ENCODE data around the gene GPR153.

Gene GPR153

DNA sequence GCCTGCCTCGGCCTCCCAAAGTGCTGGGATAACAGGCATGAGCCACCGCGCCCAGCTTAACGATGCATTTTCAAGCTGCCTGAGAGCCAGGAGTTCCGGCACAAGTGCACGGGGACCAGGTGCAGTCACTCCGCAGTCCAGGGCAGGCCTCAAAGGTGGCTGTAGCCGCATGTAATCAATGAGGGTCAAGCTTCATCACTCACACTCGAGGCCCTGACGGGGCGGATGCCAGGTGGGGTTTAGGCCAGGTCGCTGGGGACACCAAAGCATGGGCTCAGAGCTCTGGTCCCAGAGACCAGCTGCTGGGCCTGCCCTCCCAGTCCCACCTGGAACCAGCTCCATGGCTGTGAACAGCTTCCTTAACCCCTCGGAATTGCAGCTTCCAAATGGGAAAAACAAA lies 26.1 kb upstream of the GPR153 start:
- H3K4me1 ChIP-seq (ENCODE audit: control insufficient read depth, insufficient read depth, low read length, poor library complexity, severe bottlenecking), result no peaks in the 10 kb centered on the region
- H3K27ac ChIP-seq (ENCODE audit: low read depth, low read length, severe bottlenecking), result peak overlapping the region; percentile 16
- H3K4me3 ChIP-seq (ENCODE audit: extremely low read depth, insufficient read depth, low read length, poor library complexity, severe bottlenecking), result no peak overlapping the region
- no peaks in the 10 kb centered on the region for H3K9me3 ChIP-seq (ENCODE audit: control insufficient read depth, low read length)
- 87 to 89% methylated on average over 13 of the region's 13 CpGs for WGBS, 2 experiments (ENCODE audit: insufficient coverage in 2 of 2)
- peaks cover 32% of the 10 kb centered on the region for H3K36me3 ChIP-seq (ENCODE audit: control insufficient read depth, insufficient read depth, low read length)

DNA sequence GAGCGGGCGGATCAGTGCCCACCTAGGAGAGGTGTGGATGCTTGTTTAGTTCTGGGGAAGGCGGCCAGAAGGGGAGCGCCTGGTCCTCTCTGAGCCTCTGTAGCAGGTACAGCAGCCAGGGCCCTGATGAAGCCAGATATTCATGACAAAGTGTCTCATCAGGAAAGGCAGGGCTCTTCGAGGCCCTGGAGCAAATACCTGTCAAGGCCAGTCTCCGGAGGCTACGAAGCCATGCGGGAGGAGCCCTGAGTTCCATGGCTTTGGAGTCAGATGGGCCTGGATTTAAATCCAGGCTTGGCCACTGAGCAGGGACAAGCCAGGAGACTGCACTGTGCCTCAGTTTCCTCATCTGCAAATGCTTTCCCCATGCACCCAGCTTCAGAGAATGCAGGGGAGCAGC lies 25.4 kb upstream of the GPR153 start:
- H3K4me1 ChIP-seq (ENCODE audit: control insufficient read depth, insufficient read depth, low read length, poor library complexity, severe bottlenecking), result no peaks in the 10 kb centered on the region
- peaks cover 25% of the 10 kb centered on the region for H3K36me3 ChIP-seq (ENCODE audit: control insufficient read depth, insufficient read depth, low read length)
- H3K4me3 ChIP-seq (ENCODE audit: extremely low read depth, insufficient read depth, low read length, poor library complexity, severe bottlenecking), result no peak overlapping the region
- no peak overlapping the region for H3K27ac ChIP-seq (ENCODE audit: low read depth, low read length, severe bottlenecking)
- no peaks in the 10 kb centered on the region for H3K9me3 ChIP-seq (ENCODE audit: control insufficient read depth, low read length)
- 92 to 100% methylated on average over 8 of the region's 8 CpGs for WGBS, 2 experiments (ENCODE audit: insufficient coverage in 2 of 2)

DNA sequence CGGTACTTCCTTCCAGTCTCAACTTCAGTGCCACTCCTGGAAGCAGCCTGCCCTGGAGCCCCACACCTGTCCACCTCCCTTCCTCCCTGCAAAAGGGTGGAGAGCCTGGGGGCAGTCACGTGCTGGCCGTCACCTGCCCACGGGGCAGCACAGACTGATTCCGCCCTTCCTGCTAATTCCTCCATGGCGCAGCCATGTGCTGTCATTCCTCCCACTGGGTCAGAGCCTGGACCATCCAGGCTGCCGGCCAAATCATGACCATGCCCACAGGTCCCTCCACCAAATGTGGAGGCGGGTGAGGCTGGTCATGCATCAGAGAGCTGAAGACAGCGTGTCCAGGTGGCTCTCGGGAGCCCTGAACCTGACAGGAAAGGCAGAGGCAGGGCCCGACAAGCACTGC lies 24.4 kb upstream of the GPR153 start:
- no peaks in the 10 kb centered on the region for H3K9me3 ChIP-seq (ENCODE audit: control insufficient read depth, low read length)
- H3K4me3 ChIP-seq (ENCODE audit: extremely low read depth, insufficient read depth, low read length, poor library complexity, severe bottlenecking), result no peak overlapping the region
- WGBS, 2 experiments (ENCODE audit: insufficient coverage in 2 of 2), result 99 to 100% methylated on average over 7 to 11 of the region's 11 CpGs

DNA sequence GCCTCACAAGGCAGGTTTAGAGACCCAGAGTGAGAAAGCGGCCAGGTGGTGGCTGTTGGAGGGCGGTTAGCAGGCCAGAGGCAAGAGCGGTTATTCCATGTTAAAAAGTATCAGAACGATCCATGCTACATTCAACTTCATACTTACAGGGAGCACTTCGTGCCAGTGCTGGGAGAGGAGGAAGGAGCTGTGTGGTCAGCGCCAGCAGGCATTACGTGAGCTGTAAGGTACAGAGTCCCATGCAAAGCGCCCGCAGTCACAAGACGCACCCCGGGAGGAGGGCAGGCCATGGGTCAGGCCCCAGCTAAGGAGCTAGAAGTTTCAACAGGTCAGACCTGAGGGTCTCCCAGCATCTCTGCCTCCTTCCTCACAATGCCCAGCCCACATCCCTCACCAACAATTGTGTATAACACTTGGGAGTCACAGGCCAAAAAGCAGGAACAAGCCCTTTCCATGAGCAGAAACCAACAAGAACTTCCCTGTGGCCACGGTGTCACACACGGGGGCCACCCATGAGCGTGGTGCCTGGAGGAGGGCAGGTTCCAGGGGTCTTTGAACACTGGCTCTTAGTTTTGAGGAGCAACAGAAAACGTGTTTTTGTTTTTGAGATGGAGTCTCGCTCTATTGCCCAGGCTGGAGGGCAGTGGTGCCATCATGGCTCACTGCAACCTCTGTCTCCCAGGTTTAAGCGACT lies 21.8 kb upstream of the GPR153 start:
- WGBS, 2 experiments (ENCODE audit: insufficient coverage in 2 of 2), result 94 to 97% methylated on average over 12 of the region's 17 CpGs
- Histone ChIP-seq H3K4me1 (ENCODE audit: control insufficient read depth, insufficient read depth, low read length, poor library complexity, severe bottlenecking) (no peaks in the 10 kb centered on the region), H3K4me3 (ENCODE audit: extremely low read depth, insufficient read depth, low read length, poor library complexity, severe bottlenecking) (no peak overlapping the region), H3K36me3 (ENCODE audit: control insufficient read depth, insufficient read depth, low read length) (peaks cover 28% of the 10 kb centered on the region), H3K27ac (ENCODE audit: low read depth, low read length, severe bottlenecking) (no peak overlapping the region), H3K9me3 (ENCODE audit: control insufficient read depth, low read length) (no peaks in the 10 kb centered on the region)

More for the DNA sequence above, 24.4 kb upstream of the GPR153 start:
- H3K27ac ChIP-seq (ENCODE audit: low read depth, low read length, severe bottlenecking), result no peak overlapping the region
- no peaks in the 10 kb centered on the region for H3K4me1 ChIP-seq (ENCODE audit: control insufficient read depth, insufficient read depth, low read length, poor library complexity, severe bottlenecking)
- H3K36me3 ChIP-seq (ENCODE audit: control insufficient read depth, insufficient read depth, low read length), result peaks cover 30% of the 10 kb centered on the region

DNA sequence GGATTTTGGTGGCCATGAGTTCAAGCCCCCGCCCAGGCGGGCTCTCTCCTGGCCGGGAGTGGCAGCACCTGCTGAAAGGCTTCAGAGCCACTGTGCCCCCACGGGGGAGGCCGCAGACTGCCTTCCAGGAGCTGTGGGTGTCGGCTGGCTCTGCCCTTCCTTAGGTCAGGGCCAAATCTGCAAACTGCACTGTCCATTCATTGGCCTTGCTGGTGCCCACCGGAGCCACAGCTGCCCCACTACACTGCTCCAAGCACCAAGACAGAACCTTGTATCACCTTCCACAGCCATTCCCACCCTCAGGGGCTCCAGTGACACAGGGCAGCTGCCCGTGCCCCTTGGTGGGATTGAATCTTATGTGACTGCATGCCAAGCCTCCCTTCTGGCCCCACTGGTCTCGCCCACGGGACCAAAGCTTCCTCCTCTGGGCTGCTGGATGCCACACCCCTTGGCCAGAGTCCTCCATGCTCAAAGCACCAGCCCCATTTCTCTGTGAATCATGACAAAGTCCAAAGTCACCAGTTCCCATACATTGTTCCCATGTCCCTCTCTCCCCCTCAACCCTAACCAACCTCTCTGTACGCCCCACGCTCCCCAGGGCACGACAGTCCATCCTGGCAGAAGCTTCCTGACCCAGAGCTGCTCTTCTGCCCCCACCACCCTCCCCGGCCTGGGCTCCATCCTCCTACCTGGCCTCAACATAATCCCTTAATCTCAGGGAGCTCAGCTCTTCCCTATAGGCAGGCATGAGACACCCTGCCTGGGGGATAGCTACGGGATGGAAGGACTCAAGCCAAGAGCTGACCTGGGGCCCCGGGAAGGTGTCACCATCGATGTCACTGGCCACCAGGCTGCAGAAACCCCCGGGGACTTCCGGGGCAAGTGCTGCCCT lies 20.9 kb upstream of the GPR153 start:
- Histone ChIP-seq H3K27ac (ENCODE audit: low read depth, low read length, severe bottlenecking) (no peak overlapping the region), H3K9me3 (ENCODE audit: control insufficient read depth, low read length) (no peaks in the 10 kb centered on the region), H3K36me3 (ENCODE audit: control insufficient read depth, insufficient read depth, low read length) (peaks cover 25% of the 10 kb centered on the region), H3K4me3 (ENCODE audit: extremely low read depth, insufficient read depth, low read length, poor library complexity, severe bottlenecking) (no peak overlapping the region), H3K4me1 (ENCODE audit: control insufficient read depth, insufficient read depth, low read length, poor library complexity, severe bottlenecking) (peaks cover 5% of the 10 kb centered on the region)
- WGBS, 2 experiments (ENCODE audit: insufficient coverage in 2 of 2), result 93 to 94% methylated on average over 18 to 19 of the region's 19 CpGs

DNA sequence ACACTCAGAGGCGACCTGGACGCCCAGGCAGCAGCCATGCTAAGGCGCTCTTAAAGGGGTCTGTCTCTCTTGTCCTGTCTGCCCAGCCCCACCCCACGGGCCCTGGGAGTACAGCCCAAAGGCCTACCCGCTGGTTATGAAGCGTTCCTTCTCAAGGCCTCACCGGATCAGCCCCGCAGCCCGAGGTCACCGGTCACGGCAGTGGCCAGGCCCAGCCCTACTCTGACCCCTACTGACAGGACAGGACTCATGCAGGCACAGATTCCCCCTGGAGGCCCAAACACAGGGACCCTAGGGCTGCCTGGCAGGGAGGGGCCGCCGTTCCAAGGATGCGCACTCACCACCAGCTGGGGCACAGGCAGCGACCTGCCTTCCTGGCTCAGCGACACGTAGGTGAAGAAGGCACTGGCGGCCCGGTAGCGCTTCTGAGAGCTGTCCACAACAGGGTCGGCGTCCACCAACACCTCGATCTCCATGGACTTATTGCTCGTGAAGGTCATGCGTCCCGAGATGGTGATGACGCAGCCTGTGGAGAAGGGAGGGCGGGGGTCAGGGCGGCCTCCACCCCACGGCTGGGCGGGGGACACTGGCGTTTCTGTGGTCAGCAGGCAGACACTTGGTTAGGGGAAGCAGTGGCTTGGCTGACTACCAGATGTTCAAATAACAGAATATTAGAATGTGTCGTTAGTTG lies 20.0 kb upstream of the GPR153 start:
- H3K36me3 ChIP-seq (ENCODE audit: control insufficient read depth, insufficient read depth, low read length), result peaks cover 25% of the 10 kb centered on the region
- 84 to 86% methylated on average over 33 of the region's 33 CpGs for WGBS, 2 experiments (ENCODE audit: insufficient coverage in 2 of 2)
- no peak overlapping the region for H3K27ac ChIP-seq (ENCODE audit: low read depth, low read length, severe bottlenecking)
- peaks cover 14% of the 10 kb centered on the region for H3K4me1 ChIP-seq (ENCODE audit: control insufficient read depth, insufficient read depth, low read length, poor library complexity, severe bottlenecking)
- H3K4me3 ChIP-seq (ENCODE audit: extremely low read depth, insufficient read depth, low read length, poor library complexity, severe bottlenecking), result no peak overlapping the region
- no peaks in the 10 kb centered on the region for H3K9me3 ChIP-seq (ENCODE audit: control insufficient read depth, low read length)

DNA sequence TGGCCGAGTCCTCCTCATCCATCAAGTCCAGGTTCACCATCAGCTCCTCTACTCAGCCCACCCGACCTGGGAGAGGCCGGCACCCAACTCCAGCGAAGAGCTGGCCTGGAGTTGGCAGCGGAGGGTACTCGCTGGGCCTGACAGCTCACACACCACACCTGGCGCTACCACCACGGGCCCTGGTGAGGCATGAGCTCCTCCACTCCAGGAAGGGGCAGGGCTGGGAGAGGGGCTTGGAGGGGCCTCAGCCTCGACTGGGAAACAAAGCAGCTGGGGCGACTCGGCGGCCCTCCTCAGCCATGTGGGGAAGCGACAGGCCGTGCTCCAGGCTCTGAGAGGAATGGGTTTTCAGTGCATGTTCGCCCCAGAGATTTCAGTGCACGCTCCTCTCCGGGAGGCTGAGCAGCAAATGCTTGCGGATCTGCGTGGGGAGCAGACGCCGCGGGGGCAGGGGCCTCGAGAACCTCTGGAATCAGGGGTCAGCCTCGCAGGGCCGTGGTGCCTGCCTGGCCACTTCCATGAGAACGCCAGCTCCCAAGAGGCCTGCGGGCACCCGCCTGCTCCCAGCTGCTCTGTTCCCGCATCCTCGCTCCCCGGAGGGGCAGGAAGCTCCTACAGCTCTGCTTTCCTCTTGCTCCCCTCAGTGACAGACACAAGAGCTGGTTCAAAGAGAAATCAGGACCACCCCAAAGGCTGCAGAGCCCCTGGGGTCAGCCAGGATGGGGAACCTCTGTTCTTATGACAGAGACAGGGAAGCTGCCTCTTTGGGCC lies 18.9 kb upstream of the GPR153 start:
- H3K27ac ChIP-seq (ENCODE audit: low read depth, low read length, severe bottlenecking), result no peak overlapping the region
- H3K4me1 ChIP-seq (ENCODE audit: control insufficient read depth, insufficient read depth, low read length, poor library complexity, severe bottlenecking), result peaks cover 19% of the 10 kb centered on the region
- WGBS, 2 experiments (ENCODE audit: insufficient coverage in 2 of 2), result 94 to 97% methylated on average over 25 to 30 of the region's 31 CpGs

DNA sequence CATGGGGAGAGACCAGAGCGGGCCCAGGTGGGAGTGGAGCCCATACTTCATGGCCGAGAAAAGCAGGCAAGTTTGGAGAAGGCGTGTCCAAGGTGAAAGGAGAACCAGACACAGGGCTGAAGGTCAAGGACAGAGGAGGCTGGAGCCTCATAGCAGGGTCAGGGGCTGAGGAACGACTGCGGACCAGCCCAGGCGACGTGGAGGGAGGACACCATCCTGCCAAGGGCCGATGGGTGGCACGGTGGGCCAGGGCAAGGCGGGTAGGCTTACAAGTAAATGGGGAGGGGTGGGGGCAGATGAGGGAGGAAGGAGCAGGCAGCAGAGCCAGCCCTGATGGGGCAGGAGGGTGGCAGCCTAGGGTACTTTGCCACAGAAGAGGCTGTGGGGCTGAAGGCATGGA lies 18.2 kb upstream of the GPR153 start:
- Histone ChIP-seq H3K27ac (ENCODE audit: low read depth, low read length, severe bottlenecking) (no peak overlapping the region), H3K4me3 (ENCODE audit: extremely low read depth, insufficient read depth, low read length, poor library complexity, severe bottlenecking) (no peak overlapping the region), H3K4me1 (ENCODE audit: control insufficient read depth, insufficient read depth, low read length, poor library complexity, severe bottlenecking) (peaks cover 21% of the 10 kb centered on the region), H3K9me3 (ENCODE audit: control insufficient read depth, low read length) (no peaks in the 10 kb centered on the region), H3K36me3 (ENCODE audit: control insufficient read depth, insufficient read depth, low read length) (peaks cover 25% of the 10 kb centered on the region)
- WGBS, 2 experiments (ENCODE audit: insufficient coverage in 2 of 2), result 91 to 97% methylated on average over 8 to 10 of the region's 10 CpGs

More for the DNA sequence above, 18.9 kb upstream of the GPR153 start:
- no peaks in the 10 kb centered on the region for H3K9me3 ChIP-seq (ENCODE audit: control insufficient read depth, low read length)
- no peak overlapping the region for H3K4me3 ChIP-seq (ENCODE audit: extremely low read depth, insufficient read depth, low read length, poor library complexity, severe bottlenecking)
- peaks cover 25% of the 10 kb centered on the region for H3K36me3 ChIP-seq (ENCODE audit: control insufficient read depth, insufficient read depth, low read length)

DNA sequence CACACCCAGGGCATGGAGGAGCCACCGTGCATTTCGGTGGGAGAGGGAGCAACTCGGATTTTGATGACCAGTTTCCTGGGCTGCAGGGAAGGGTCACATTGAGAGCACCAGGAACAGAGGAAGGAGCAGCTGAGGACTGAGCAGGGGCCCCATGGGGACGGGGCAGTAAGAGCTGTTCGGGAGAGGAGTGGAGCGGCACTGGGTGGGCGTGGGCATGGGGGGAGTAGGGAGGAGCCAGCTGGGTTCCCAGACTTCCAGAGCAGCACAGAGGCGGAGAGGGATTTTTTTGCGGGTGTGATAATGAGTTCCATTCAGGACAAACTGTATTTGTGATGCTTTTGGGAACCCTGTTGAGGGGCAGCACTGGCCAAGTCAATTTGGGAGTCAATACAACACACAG lies 17.4 kb upstream of the GPR153 start:
- Histone ChIP-seq H3K36me3 (ENCODE audit: control insufficient read depth, insufficient read depth, low read length) (peaks cover 24% of the 10 kb centered on the region), H3K27ac (ENCODE audit: low read depth, low read length, severe bottlenecking) (no peak overlapping the region), H3K9me3 (ENCODE audit: control insufficient read depth, low read length) (no peaks in the 10 kb centered on the region), H3K4me1 (ENCODE audit: control insufficient read depth, insufficient read depth, low read length, poor library complexity, severe bottlenecking) (peaks cover 29% of the 10 kb centered on the region), H3K4me3 (ENCODE audit: extremely low read depth, insufficient read depth, low read length, poor library complexity, severe bottlenecking) (no peak overlapping the region)
- WGBS, 2 experiments (ENCODE audit: insufficient coverage in 2 of 2), result 87 to 92% methylated on average over 8 to 9 of the region's 9 CpGs

Measured in mesodermal cell (in vitro differentiated cells).